Measurements from ENCODE around the gene NRXN3. TPM values are rescaled to one million over a fixed set of nuclear protein-coding genes. Genes with fewer than 3 reads are reported as not detected.

NRXN3 gene
- total RNA-seq, 1 experiment from 2014 or later, result not detected

DNA sequence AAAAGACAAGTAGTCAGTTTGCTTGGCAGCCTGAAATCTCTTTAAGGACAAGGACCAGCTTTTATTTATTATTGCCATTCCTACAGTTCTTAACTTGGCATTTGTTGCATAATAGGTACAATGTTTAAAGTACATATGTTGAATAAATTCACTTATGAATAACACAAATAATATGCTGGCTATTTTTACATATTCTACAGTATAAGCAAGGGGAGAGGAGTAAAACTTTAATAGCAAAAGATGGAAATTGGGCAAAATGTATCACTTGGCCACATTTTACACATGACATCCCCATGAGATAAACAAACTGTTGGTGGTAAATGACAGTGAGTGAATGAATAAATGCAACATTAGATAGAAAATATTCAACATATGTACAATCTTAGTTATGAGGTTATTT, 1708.1 kb downstream of the NRXN3 start:
- intact Hi-C loops (cut with micrococcal nuclease; ENCODE audit: unreplicated experiment), result no loop called here
- ChIA-PET CTCF (no interaction called here), POLR2A (no interaction called here)
- H3K27me3 ChIP-seq (ENCODE audit: control insufficient read depth, insufficient read depth, low read length), result no peaks in the 10 kb centered on the region
- no peaks in the 10 kb centered on the region for H3K4me1 ChIP-seq (ENCODE audit: control insufficient read depth, insufficient read depth, low read length)
- no peak overlapping the region for H3K4me3 ChIP-seq (ENCODE audit: low read depth in 2 of 2, low read length in 2 of 2)
- ATAC-seq, result no peak
- BruUV-seq (replicated peaks), result no TSS peak
- DNase-seq (ENCODE audit: low read depth, low spot score), result no peak
- H3K36me3 ChIP-seq (ENCODE audit: control insufficient read depth, insufficient read depth, low read length), result no peaks in the 10 kb centered on the region
- in situ Hi-C loops (cut with HindIII; ENCODE audit: low pct_unique_long_range_greater_than_20kb, low sequenced_read_pairs), result no loop called here
- no peak for TF ChIP-seq POLR2AphosphoS5 (IDR thresholded peaks at IDR 0.05; ENCODE audit: low read depth, low read length)
- no peak for TF ChIP-seq SIN3A (IDR thresholded peaks at IDR 0.05; ENCODE audit: borderline replicate concordance, insufficient read depth, low read depth, low read length)
- no peak for TF ChIP-seq TCF7L2 (IDR thresholded peaks at IDR 0.05; ENCODE audit: low read depth, low read length)
- TF ChIP-seq REST (IDR thresholded peaks at IDR 0.05; ENCODE audit: insufficient read depth in 1 of 2, low read depth in 2 of 2, low read length in 1 of 2), result no peak
- no peak for TF ChIP-seq CTCF (IDR thresholded peaks at IDR 0.05)
- H3K9me3 ChIP-seq (ENCODE audit: control insufficient read depth, insufficient read depth, low read depth, low read length), result no peaks in the 10 kb centered on the region
- no peak overlapping the region for H3K27ac ChIP-seq (ENCODE audit: low read length)

DNA sequence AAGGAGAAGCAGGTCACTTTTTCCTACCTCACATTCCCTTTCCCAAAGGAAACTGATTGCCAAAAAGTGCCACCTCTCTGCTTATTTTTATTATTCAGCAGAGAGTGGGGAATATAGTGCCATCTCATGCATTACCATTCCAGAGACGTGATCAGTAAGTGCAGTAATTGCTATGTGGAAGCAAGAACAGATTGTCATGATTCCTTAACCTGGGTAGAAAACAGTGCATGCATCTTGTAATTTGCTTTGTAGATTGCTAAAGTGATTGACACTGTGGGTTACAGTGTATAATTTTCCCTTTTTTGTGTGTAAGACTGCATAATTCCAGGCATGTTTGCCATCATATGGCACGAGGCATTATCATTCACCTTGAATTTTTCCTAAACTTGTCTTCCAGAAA, 1708.6 kb downstream of the NRXN3 start:
- Histone ChIP-seq H3K4me1 (ENCODE audit: control insufficient read depth, insufficient read depth, low read length) (no peaks in the 10 kb centered on the region), H3K27me3 (ENCODE audit: control insufficient read depth, insufficient read depth, low read length) (no peaks in the 10 kb centered on the region), H3K4me3 (ENCODE audit: low read depth in 2 of 2, low read length in 2 of 2) (no peak overlapping the region), H3K27ac (ENCODE audit: low read length) (no peak overlapping the region), H3K36me3 (ENCODE audit: control insufficient read depth, insufficient read depth, low read length) (no peaks in the 10 kb centered on the region), H3K9me3 (ENCODE audit: control insufficient read depth, insufficient read depth, low read depth, low read length) (no peaks in the 10 kb centered on the region)
- no TSS peak for BruUV-seq (replicated peaks)
- TF ChIP-seq TCF7L2 (IDR thresholded peaks at IDR 0.05; ENCODE audit: low read depth, low read length), result no peak
- TF ChIP-seq CTCF (IDR thresholded peaks at IDR 0.05), result no peak
- no peak for TF ChIP-seq REST (IDR thresholded peaks at IDR 0.05; ENCODE audit: insufficient read depth in 1 of 2, low read depth in 2 of 2, low read length in 1 of 2)
- TF ChIP-seq SIN3A (IDR thresholded peaks at IDR 0.05; ENCODE audit: borderline replicate concordance, insufficient read depth, low read depth, low read length), result no peak
- no peak for TF ChIP-seq POLR2AphosphoS5 (IDR thresholded peaks at IDR 0.05; ENCODE audit: low read depth, low read length)
- ChIA-PET CTCF (no interaction called here), POLR2A (no interaction called here)
- ATAC-seq (no peak), DNase-seq (ENCODE audit: low read depth, low spot score) (no peak)
- intact Hi-C loops (cut with micrococcal nuclease; ENCODE audit: unreplicated experiment), result no loop called here
- in situ Hi-C loops (cut with HindIII; ENCODE audit: low pct_unique_long_range_greater_than_20kb, low sequenced_read_pairs), result no loop called here

Measured in Panc1 (cell line).